HG03135 (cell line): Measurements from ENCODE around the gene TBKBP1.

Source experiments
- ATAC-seq: cut with Tn5 transposase; IDR thresholded peaks from one replicate; pipeline ENCODE4 v1.9.1; 2021; ENCODE audit warnings: mild to moderate bottlenecking, moderate library complexity; ENCODE audit not compliant: unreplicated experiment

Gene TBKBP1

GRCh38 chr17:47698749-47699535 is 5.0 kb downstream of the TBKBP1 start:
- ATAC-seq: no peak

GRCh38 chr17:47699536-47699840 is 5.5 kb downstream of the TBKBP1 start:
- no peak for ATAC-seq

- ATAC-seq: no peak
Measured at GRCh38 chr17:47700471-47701449, 6.8 kb downstream of the TBKBP1 start.

- ATAC-seq: no peak
Measured at GRCh38 chr17:47701608-47702007, 7.6 kb downstream of the TBKBP1 start.

GRCh38 chr17:47702391-47702995 is 8.5 kb downstream of the TBKBP1 start:
- ATAC-seq: no peak

GRCh38 chr17:47703191-47703591 is 9.2 kb downstream of the TBKBP1 start:
- ATAC-seq: no peak

GRCh38 chr17:47703671-47704070 is 9.7 kb downstream of the TBKBP1 start:
- no peak for ATAC-seq

- no peak for ATAC-seq
Measured at GRCh38 chr17:47704116-47704515, 10.2 kb downstream of the TBKBP1 start.

- no peak for ATAC-seq
Measured at GRCh38 chr17:47704736-47705135, 10.8 kb downstream of the TBKBP1 start.

GRCh38 chr17:47705536-47706530 is 11.9 kb downstream of the TBKBP1 start:
- no peak for ATAC-seq

- ATAC-seq: no peak
Measured at GRCh38 chr17:47707056-47707804, 13.3 kb downstream of the TBKBP1 start.

- no peak for ATAC-seq
Measured at GRCh38 chr17:47707884-47708283, 13.9 kb downstream of the TBKBP1 start.

- no peak for ATAC-seq
Measured at GRCh38 chr17:47708312-47708863, 14.4 kb downstream of the TBKBP1 start.

- no peak for ATAC-seq
Measured at GRCh38 chr17:47708864-47709541, 15.0 kb downstream of the TBKBP1 start.

GRCh38 chr17:47709594-47709993 is 15.6 kb downstream of the TBKBP1 start:
- ATAC-seq: no peak

- ATAC-seq: no peak
Measured at GRCh38 chr17:47711366-47712099, 17.6 kb downstream of the TBKBP1 start.

GRCh38 chr17:47712330-47713023 is 18.5 kb downstream of the TBKBP1 start:
- ATAC-seq: no peak
